ENCODE results near the gene NUDT3. TPM values are rescaled to one million over a fixed set of nuclear protein-coding genes. Genes with fewer than 3 reads are reported as not detected.

The NUDT3 gene
- total RNA-seq, 1 experiment from 2014 or later = 23.6 TPM

GRCh38 chr6:34390531-34391472 lies 1.7 kb downstream of the NUDT3 start:
- peak; percentile 85 for DNase-seq (ENCODE audit: unreplicated experiment)
- TF ChIP-seq CTCF (IDR thresholded peaks at IDR 0.05; ENCODE audit: unreplicated experiment) = no peak
- intact Hi-C loops (cut with micrococcal nuclease) = no loop called here
- Mint-ChIP-seq H3K27me3 (ENCODE audit: insufficient read depth, unreplicated experiment) (no peaks in the 10 kb centered on the region), H3K4me3 (ENCODE audit: unreplicated experiment) (no peak overlapping the region), H3K27ac (ENCODE audit: low read depth, unreplicated experiment) (no peak overlapping the region), H3K36me3 (ENCODE audit: insufficient read depth, unreplicated experiment) (peaks cover 5% of the 10 kb centered on the region), H3K9me3 (ENCODE audit: unreplicated experiment) (no peaks in the 10 kb centered on the region), H3K4me1 (ENCODE audit: insufficient read depth, unreplicated experiment) (peaks cover 19% of the 10 kb centered on the region)
- ChIA-PET CTCF (interaction anchor here (0.6 to 6.9 kb wide), 7 partner anchors 8 to 749 kb away, joined by 3 to 46 read pairs (median 4); partner anchors contain the start of gene SMIM29), POLR2A (interaction anchor here (0.6 to 4.6 kb wide), 24 partner anchors 10 to 868 kb away, joined by 3 to 45 read pairs (median 4); partner anchors contain the start of genes ANKS1A, HMGA1, RPS10 and SMIM29)
- BruUV-seq (replicated peaks) = TSS peak; percentile 34

- no TSS peak for BruUV-seq (replicated peaks)
- H3K36me3 Mint-ChIP-seq (ENCODE audit: insufficient read depth, unreplicated experiment) = peaks cover 5% of the 10 kb centered on the region
- POLR2A ChIA-PET = interaction anchor here (1.1 to 3.0 kb wide), 3 partner anchors 15 to 141 kb away, joined by 3 to 16 read pairs (median 3); partner anchors contain the start of gene SMIM29
- intact Hi-C loops (cut with micrococcal nuclease) = no loop called here
- H3K4me1 Mint-ChIP-seq (ENCODE audit: insufficient read depth, unreplicated experiment) = peaks cover 19% of the 10 kb centered on the region
- DNase-seq (ENCODE audit: unreplicated experiment) = no peak
- CTCF ChIA-PET = no interaction called here
- TF ChIP-seq CTCF (IDR thresholded peaks at IDR 0.05; ENCODE audit: unreplicated experiment) = no peak
- H3K27ac Mint-ChIP-seq (ENCODE audit: low read depth, unreplicated experiment) = no peak overlapping the region
- no peak overlapping the region for H3K4me3 Mint-ChIP-seq (ENCODE audit: unreplicated experiment)
- H3K27me3 Mint-ChIP-seq (ENCODE audit: insufficient read depth, unreplicated experiment) = no peaks in the 10 kb centered on the region
- H3K9me3 Mint-ChIP-seq (ENCODE audit: unreplicated experiment) = no peaks in the 10 kb centered on the region
Measured at GRCh38 chr6:34389034-34389433, 3.4 kb downstream of the NUDT3 start.

- peaks cover 24% of the 10 kb centered on the region for H3K4me1 Mint-ChIP-seq (ENCODE audit: insufficient read depth, unreplicated experiment)
- no peak for TF ChIP-seq CTCF (IDR thresholded peaks at IDR 0.05; ENCODE audit: unreplicated experiment)
- no peak overlapping the region for H3K4me3 Mint-ChIP-seq (ENCODE audit: unreplicated experiment)
- no peak for DNase-seq (ENCODE audit: unreplicated experiment)
- intact Hi-C loops (cut with micrococcal nuclease) = no loop called here
- H3K9me3 Mint-ChIP-seq (ENCODE audit: unreplicated experiment) = no peaks in the 10 kb centered on the region
- CTCF ChIA-PET = no interaction called here
- POLR2A ChIA-PET = interaction anchor here (1.1 to 1.2 kb wide), 3 partner anchors 15 to 140 kb away, joined by 3 read pairs; partner anchors contain the start of gene SMIM29
- peaks cover 5% of the 10 kb centered on the region for H3K36me3 Mint-ChIP-seq (ENCODE audit: insufficient read depth, unreplicated experiment)
- no peaks in the 10 kb centered on the region for H3K27me3 Mint-ChIP-seq (ENCODE audit: insufficient read depth, unreplicated experiment)
- H3K27ac Mint-ChIP-seq (ENCODE audit: low read depth, unreplicated experiment) = no peak overlapping the region
- no TSS peak for BruUV-seq (replicated peaks)
Measured at GRCh38 chr6:34388421-34388820, 4.0 kb downstream of the NUDT3 start.
